Right lobe of liver (tissue), 4 donors: ENCODE data around the gene CEP128.

Experiments
- POLR2A ChIP-seq: fragments of 450-650 bp; IDR thresholded peaks from one replicate; pipeline ENCODE4 v1.6.1; 2017; ENCODE audit warnings: antibody characterized with exemption, mild to moderate bottlenecking
- TF ChIP-seq, protein P1 (sequence below), 4 donors: fragments of 200-600 bp in 3 of 4; fragments of 450-650 bp in 1 of 4; IDR thresholded peaks; one replicate each; pipeline versions ENCODE4 v1.5.1 to v1.8.0; 2016 to 2022; ENCODE audit warnings: antibody characterized with exemption in 4 of 4, mild to moderate bottlenecking in 2 of 4
- donor health status: DM: no; HTN: no; CAD: no.
- donor health status: DM: no; HTN: no; CAD: no.
- donor health status: DM: no; HTN: yes; CAD: no.

DNA sequence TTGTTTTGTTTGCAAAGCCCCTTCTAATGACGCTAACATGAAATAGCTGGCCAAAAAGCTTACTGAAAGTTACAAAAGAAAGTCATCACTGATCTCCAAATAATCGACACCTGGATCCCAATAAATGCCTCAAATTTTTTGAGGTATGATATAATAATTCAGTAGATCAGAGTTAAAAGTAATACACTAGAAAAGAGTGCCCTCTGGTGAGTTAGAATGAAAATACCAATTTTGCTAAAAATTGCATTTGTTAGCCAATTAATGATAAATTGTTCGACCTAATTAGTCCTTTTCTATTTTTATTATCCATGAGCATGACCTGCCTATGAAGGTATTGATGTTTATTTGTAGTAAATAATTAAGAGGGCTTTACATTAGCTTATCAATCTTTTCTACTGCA lies 78.6 kb downstream of the CEP128 start:
- TF ChIP-seq, protein P1, sequence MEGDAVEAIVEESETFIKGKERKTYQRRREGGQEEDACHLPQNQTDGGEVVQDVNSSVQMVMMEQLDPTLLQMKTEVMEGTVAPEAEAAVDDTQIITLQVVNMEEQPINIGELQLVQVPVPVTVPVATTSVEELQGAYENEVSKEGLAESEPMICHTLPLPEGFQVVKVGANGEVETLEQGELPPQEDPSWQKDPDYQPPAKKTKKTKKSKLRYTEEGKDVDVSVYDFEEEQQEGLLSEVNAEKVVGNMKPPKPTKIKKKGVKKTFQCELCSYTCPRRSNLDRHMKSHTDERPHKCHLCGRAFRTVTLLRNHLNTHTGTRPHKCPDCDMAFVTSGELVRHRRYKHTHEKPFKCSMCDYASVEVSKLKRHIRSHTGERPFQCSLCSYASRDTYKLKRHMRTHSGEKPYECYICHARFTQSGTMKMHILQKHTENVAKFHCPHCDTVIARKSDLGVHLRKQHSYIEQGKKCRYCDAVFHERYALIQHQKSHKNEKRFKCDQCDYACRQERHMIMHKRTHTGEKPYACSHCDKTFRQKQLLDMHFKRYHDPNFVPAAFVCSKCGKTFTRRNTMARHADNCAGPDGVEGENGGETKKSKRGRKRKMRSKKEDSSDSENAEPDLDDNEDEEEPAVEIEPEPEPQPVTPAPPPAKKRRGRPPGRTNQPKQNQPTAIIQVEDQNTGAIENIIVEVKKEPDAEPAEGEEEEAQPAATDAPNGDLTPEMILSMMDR (IDR thresholded peaks at IDR 0.05): peak in 3 of 4 donors; percentile 16 to 19 (median 17)
- no peak for TF ChIP-seq POLR2A
